AG10803 (cell line): Measurements from ENCODE around the gene RMI2.

ENCODE experiments used
- DNase-seq: peaks from one replicate; pipeline ENCODE4 v3.0.0; 2010; ENCODE audit warnings: low read depth
- H3K4me3 ChIP-seq: 2 replicates; pipeline ENCODE4 v1.5.1; 2011; ENCODE audit warnings: mild to moderate bottlenecking, low read length, control low read depth
- CTCF ChIP-seq: conservative IDR thresholded peaks from 2 replicates; pipeline ENCODE4 v1.5.1; 2011; ENCODE audit warnings: mild to moderate bottlenecking, low read length, control low read depth, inconsistent platforms

RMI2 gene

GRCh38 chr16:11380836-11381235 lies 35.6 kb downstream of the RMI2 start:
- no peak overlapping the region for H3K4me3 ChIP-seq
- no peak for DNase-seq
- no peak for TF ChIP-seq CTCF

GRCh38 chr16:11383481-11384183 lies 38.4 kb downstream of the RMI2 start:
- no peak overlapping the region for H3K4me3 ChIP-seq
- no peak for DNase-seq
- TF ChIP-seq CTCF: no peak

GRCh38 chr16:11384184-11384955 lies 39.1 kb downstream of the RMI2 start:
- no peak for DNase-seq
- H3K4me3 ChIP-seq: no peak overlapping the region
- TF ChIP-seq CTCF: no peak

GRCh38 chr16:11384956-11385586 lies 39.8 kb downstream of the RMI2 start:
- TF ChIP-seq CTCF: no peak
- DNase-seq: no peak
- no peak overlapping the region for H3K4me3 ChIP-seq

- no peak for TF ChIP-seq CTCF
- H3K4me3 ChIP-seq: no peak overlapping the region
- no peak for DNase-seq
Observed at GRCh38 chr16:11386054-11386680, 40.9 kb downstream of the RMI2 start.

GRCh38 chr16:11386791-11387546 lies 41.7 kb downstream of the RMI2 start:
- H3K4me3 ChIP-seq: no peak overlapping the region
- TF ChIP-seq CTCF: peak; percentile 66
- peak; percentile 33 for DNase-seq
